H1 (cell line): Measurements from ENCODE around the gene CSF1. TPM values are rescaled to one million over a fixed set of nuclear protein-coding genes. Genes with fewer than 3 reads are reported as not detected.

Experiments used
- CBX5 ChIP-seq: fragments of 300-800, 300-1000 bp; sonication (generic); IDR thresholded peaks from 2 replicates; pipeline ENCODE4 v1.7.1; 2016; ENCODE audit warnings: antibody characterized with exemption, low read length, low read depth
- HDAC2 ChIP-seq, 2 experiments: fragments of 300-600 bp in 1 of 2; sonication (generic) in 1 of 2; IDR thresholded peaks; 2 replicates each; pipeline ENCODE4 v1.6.1; 2011 to 2012; ENCODE audit warnings: low read depth in 2 of 2, low read length in 2 of 2, mild to moderate bottlenecking in 2 of 2, moderate library complexity in 2 of 2, borderline replicate concordance in 1 of 2, inconsistent platforms in 1 of 2
- HDAC6 ChIP-seq: IDR thresholded peaks from one replicate; pipeline ENCODE4 v1.7.1; 2012; ENCODE audit warnings: low read depth, mild to moderate bottlenecking, inconsistent platforms, low read length, moderate library complexity
- PHF8 ChIP-seq: fragments of 200-600 bp; sonication (generic); conservative IDR thresholded peaks from 2 replicates; pipeline ENCODE4 v1.7.1; 2012; ENCODE audit warnings: low read depth, mild to moderate bottlenecking, inconsistent platforms, low read length, moderate library complexity
- SUZ12 ChIP-seq: fragments of 200-600 bp; sonication (generic); IDR thresholded peaks from 2 replicates; pipeline ENCODE4 v1.6.1; 2012; ENCODE audit warnings: mild to moderate bottlenecking, inconsistent platforms, low read length, moderate library complexity, mixed read lengths
- polyA plus RNA-seq, 7 experiments: library from polyadenylated mRNA; depleted of rRNA in 3 of 7; stranded (reverse) in 5 of 7; unstranded in 2 of 7; fragments of >200 nt in 5 of 7; fragments of 200-250 nt in 2 of 7; gene quantifications; 1 replicate in 5 of 7; 2 replicates in 1 of 7; 4 replicates in 1 of 7; pipeline versions ENCODE4 v1.2.1 to v1.2.3, GENCODE V29; 2011 to 2013; ENCODE audit warnings: missing spikeins in 2 of 7, mixed read lengths in 2 of 7
- total RNA-seq: library from RNA; stranded (reverse); fragmentation: NEBNext Ultra II Directional; extraction: Animal tissue kit (Norgen Biotek cat#: 25700); gene quantifications from 2 replicates; pipeline ENCODE4 v1.2.1, GENCODE V29; 2021
- TF ChIP-seq, protein P1 (sequence below): fragments of 300-600 bp; sonication (generic); IDR thresholded peaks from 2 replicates; pipeline ENCODE4 v1.7.1; 2012; ENCODE audit warnings: low read length, moderate library complexity, mild to moderate bottlenecking, inconsistent platforms; ENCODE audit not compliant: insufficient replicate concordance

CSF1 gene
- total and polyA plus RNA-seq, 2 of the 8 experiments (the other 6 are each of a cell fraction or from before 2014, with no cell fraction given): 3.3 to 5.4 TPM

DNA sequence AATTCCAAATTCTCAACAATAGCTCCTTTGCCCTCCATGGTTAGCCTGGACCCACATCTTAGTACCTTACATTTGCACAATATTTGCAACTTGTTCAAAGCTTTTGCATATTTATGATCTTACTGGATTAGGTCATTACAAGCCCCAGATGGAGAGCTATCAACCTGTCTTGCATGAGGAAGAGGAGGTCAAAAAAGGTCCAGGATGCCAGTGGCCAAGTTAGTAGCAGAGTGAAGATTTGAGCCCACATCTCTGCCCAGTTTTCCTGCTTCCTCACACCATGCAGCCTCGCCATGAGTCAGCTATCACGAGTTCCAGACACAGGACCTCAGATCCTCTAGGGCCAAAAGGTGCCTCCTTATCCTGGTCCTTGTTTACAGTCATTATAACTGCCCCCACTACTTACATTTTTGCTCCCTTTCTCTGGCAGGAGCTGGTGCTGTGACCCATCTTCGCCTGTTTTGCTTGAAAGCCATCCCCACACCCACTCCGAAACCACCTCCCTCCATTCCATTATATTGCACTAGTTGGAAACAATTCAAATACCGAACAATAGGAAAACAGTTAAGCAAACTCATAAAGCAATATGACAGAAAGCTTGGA, 68.9 kb downstream of the CSF1 start (continued):
- TF ChIP-seq, protein P1, sequence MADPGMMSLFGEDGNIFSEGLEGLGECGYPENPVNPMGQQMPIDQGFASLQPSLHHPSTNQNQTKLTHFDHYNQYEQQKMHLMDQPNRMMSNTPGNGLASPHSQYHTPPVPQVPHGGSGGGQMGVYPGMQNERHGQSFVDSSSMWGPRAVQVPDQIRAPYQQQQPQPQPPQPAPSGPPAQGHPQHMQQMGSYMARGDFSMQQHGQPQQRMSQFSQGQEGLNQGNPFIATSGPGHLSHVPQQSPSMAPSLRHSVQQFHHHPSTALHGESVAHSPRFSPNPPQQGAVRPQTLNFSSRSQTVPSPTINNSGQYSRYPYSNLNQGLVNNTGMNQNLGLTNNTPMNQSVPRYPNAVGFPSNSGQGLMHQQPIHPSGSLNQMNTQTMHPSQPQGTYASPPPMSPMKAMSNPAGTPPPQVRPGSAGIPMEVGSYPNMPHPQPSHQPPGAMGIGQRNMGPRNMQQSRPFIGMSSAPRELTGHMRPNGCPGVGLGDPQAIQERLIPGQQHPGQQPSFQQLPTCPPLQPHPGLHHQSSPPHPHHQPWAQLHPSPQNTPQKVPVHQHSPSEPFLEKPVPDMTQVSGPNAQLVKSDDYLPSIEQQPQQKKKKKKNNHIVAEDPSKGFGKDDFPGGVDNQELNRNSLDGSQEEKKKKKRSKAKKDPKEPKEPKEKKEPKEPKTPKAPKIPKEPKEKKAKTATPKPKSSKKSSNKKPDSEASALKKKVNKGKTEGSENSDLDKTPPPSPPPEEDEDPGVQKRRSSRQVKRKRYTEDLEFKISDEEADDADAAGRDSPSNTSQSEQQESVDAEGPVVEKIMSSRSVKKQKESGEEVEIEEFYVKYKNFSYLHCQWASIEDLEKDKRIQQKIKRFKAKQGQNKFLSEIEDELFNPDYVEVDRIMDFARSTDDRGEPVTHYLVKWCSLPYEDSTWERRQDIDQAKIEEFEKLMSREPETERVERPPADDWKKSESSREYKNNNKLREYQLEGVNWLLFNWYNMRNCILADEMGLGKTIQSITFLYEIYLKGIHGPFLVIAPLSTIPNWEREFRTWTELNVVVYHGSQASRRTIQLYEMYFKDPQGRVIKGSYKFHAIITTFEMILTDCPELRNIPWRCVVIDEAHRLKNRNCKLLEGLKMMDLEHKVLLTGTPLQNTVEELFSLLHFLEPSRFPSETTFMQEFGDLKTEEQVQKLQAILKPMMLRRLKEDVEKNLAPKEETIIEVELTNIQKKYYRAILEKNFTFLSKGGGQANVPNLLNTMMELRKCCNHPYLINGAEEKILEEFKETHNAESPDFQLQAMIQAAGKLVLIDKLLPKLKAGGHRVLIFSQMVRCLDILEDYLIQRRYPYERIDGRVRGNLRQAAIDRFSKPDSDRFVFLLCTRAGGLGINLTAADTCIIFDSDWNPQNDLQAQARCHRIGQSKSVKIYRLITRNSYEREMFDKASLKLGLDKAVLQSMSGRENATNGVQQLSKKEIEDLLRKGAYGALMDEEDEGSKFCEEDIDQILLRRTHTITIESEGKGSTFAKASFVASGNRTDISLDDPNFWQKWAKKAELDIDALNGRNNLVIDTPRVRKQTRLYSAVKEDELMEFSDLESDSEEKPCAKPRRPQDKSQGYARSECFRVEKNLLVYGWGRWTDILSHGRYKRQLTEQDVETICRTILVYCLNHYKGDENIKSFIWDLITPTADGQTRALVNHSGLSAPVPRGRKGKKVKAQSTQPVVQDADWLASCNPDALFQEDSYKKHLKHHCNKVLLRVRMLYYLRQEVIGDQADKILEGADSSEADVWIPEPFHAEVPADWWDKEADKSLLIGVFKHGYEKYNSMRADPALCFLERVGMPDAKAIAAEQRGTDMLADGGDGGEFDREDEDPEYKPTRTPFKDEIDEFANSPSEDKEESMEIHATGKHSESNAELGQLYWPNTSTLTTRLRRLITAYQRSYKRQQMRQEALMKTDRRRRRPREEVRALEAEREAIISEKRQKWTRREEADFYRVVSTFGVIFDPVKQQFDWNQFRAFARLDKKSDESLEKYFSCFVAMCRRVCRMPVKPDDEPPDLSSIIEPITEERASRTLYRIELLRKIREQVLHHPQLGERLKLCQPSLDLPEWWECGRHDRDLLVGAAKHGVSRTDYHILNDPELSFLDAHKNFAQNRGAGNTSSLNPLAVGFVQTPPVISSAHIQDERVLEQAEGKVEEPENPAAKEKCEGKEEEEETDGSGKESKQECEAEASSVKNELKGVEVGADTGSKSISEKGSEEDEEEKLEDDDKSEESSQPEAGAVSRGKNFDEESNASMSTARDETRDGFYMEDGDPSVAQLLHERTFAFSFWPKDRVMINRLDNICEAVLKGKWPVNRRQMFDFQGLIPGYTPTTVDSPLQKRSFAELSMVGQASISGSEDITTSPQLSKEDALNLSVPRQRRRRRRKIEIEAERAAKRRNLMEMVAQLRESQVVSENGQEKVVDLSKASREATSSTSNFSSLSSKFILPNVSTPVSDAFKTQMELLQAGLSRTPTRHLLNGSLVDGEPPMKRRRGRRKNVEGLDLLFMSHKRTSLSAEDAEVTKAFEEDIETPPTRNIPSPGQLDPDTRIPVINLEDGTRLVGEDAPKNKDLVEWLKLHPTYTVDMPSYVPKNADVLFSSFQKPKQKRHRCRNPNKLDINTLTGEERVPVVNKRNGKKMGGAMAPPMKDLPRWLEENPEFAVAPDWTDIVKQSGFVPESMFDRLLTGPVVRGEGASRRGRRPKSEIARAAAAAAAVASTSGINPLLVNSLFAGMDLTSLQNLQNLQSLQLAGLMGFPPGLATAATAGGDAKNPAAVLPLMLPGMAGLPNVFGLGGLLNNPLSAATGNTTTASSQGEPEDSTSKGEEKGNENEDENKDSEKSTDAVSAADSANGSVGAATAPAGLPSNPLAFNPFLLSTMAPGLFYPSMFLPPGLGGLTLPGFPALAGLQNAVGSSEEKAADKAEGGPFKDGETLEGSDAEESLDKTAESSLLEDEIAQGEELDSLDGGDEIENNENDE: no peak
- TF ChIP-seq SUZ12 (no peak), HDAC2 (IDR thresholded peaks at IDR 0.05; ENCODE audit: borderline replicate concordance in 1 of 2, low read depth in 2 of 2, low read length in 2 of 2) (no peak), CBX5 (no peak), PHF8 (no peak), HDAC6 (no peak)
